ENCODE data around the gene RAB27A.

Gene RAB27A

GRCh38 chr15:55221090-55222011 is 68.3 kb downstream of the RAB27A start:
- DNase-seq, result no peak

- DNase-seq, result no peak
These were observed 69.0 kb downstream of the RAB27A start for GRCh38 chr15:55220606-55221005.

DNA sequence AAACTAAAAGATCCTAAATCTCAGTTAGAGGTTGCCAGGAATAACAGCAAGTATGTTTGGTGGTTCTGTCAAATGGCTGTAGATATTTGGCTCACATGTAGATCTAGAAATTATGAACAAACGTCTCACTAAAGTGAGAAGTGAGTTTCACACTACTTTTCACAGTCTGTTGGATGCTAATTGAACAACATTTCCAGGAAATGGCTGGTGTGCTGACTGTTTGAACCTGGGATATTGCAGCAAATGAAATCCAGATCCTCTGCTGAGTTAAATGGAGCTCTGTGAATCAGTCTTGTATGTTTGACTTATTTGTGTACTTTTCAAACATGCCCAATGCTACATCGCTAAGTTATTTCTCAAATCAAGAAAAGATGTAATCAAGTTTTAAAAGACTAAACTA is 71.6 kb downstream of the RAB27A start:
- DNase-seq, result no peak

DNA sequence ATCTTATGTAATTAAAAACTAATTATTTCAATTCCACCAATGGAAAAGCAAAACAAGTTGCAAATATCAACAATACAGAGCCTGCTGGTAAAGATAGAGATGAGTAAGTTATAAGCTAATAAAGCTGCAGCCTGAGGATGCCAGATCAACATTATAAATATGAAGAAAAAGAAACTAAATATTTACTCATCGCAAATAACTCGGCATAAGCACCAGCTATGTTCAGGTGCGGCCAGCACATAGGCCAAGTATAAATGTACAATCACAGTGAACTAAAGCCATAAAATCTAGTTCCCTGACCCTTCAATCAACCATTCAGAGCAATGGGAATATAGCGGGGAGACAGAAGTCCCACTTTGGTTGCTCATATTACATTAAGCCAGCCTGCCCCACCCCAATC is 85.1 kb downstream of the RAB27A start:
- DNase-seq, result no peak

GRCh38 chr15:55202206-55202605 is 87.4 kb downstream of the RAB27A start:
- DNase-seq, result no peak

DNA sequence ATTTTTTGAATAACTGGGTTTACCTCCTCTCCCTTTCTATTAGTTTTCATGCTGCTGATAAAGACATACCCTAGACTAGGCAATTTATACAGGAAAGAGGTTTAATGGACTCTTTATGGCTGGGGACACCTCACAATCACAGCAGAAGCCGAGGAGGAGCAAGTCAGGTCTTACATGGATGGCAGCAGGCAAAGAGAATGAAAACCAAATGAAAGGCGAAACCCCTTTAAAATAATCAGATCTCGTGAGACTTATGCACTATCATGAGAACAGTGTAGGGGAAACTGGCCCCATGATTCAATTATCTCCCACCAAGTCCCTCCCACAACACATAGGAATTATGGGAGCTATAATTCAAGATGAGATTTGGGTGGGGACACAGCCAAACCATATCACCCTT is 90.9 kb downstream of the RAB27A start:
- no peak for DNase-seq

GRCh38 chr15:55197719-55198118 is 91.9 kb downstream of the RAB27A start:
- DNase-seq, result no peak

GRCh38 chr15:55197362-55197705 is 92.3 kb downstream of the RAB27A start:
- DNase-seq, result no peak

GRCh38 chr15:55196458-55197361 is 92.9 kb downstream of the RAB27A start, which contains the start of gene RSL24D1:
Gene RSL24D1 (minus strand): TSS chr15:55196941. CDS start chr15:55196890, 51 bp downstream.
- DNase-seq, result peak; percentile 40

GRCh38 chr15:55195996-55196395 is 93.6 kb downstream of the RAB27A start:
- no peak for DNase-seq

GRCh38 chr15:55194256-55194655 is 95.4 kb downstream of the RAB27A start:
- DNase-seq, result no peak

GRCh38 chr15:55186331-55186730 is 103.3 kb downstream of the RAB27A start:
- DNase-seq, result no peak

DNA sequence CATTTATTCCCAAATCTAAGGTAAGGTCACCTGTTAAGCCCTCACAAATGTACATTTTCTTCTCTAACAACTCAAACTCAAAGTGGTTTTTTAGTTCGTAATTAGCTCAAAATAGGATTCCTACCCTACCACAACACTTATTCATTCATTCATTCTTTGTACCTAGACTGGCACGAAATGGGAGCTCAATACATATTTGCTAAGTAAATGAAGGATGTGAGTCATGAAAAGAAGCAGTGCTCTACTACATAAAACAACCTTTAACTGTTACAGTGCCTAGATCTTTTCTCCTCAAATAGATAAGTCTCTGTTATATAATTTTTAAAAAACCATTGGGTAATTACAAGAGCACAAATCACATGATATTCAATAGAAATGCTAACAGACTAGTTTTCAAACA is 105.9 kb downstream of the RAB27A start:
- no peak for DNase-seq

GRCh38 chr15:55179141-55179540 is 110.5 kb downstream of the RAB27A start:
- no peak for DNase-seq

GRCh38 chr15:55170361-55170760 is 119.3 kb downstream of the RAB27A start:
- DNase-seq, result no peak

DNA sequence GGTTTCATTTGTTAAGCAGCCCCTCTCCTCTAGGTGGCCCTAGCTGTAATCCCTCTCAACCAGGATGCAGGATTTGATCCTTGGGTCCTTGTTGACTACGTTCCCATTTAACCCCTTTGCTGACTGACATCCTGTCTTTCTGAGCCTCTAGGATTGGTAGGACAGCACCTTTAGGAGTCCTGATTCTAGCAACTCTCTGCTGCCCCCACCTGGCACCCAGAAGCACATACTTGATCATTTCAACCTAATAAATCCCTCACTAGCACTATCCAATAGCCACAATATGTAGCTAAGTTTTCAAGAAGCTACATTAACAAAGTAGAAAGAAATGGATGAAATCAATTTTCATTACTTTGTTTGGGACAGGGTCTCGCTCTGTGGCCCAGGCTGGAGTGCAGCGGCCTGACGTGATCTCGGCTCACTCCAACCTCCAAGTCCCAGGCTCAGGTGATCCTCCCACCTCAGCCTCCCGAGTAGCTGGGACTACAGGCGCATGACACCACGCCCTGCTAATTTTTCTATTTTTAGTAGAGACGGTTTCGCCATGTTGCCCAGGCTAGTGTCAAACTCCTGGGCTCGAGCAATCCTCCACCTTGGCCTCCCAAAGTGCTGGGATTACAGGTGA is 121.2 kb downstream of the RAB27A start:
- DNase-seq, result peak; percentile 17

GRCh38 chr15:55164284-55164683 is 125.3 kb downstream of the RAB27A start:
- no peak for DNase-seq
